ENCODE measurements around the gene PBX1.
"Not testable (repeated sequence)": the region's sequence is repeated elsewhere in the genome, so short reads cannot be mapped to it uniquely, and the experiment has no call there.

Gene PBX1

DNA sequence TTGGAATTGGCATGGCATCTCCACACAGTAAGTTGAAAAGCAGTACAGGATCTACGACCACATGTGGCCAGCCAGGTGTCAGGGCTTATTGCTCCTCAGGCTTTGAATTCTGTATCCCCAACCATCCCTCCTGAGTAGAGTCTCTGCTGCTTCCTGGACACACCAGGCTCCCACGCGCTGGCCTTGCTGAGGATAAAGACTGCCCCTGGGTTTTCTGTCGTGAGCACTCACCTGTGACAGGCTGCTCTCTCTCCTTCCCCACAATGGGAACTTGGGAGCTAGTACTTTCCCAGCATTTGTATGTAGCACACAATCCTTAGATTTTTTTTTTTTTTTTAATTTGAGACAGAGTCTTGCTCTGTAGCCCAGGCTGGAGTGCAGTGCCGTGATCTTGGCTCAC is 33.6 kb downstream of the PBX1 start:
- no peak for DNase-seq

DNA sequence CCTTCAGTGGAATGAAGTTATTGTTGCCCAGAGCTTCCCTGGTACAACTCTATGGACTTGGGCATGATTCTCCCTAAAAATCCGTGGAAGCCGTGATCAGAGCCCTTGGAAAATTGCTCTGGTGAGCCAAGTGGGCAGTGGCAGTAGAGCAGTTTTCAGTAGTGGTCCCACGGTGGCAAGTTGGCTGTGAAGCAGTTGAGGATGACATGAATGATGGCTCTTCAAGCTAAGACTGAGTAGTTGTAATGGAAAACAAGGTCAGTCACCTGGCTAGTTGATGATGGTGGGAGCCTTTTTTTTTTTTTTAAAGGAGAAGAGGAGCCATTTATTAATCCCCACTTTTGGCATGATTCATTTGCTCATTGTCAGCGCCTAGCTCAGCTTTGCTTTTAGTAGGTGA is 36.2 kb downstream of the PBX1 start:
- DNase-seq, result no peak

DNA sequence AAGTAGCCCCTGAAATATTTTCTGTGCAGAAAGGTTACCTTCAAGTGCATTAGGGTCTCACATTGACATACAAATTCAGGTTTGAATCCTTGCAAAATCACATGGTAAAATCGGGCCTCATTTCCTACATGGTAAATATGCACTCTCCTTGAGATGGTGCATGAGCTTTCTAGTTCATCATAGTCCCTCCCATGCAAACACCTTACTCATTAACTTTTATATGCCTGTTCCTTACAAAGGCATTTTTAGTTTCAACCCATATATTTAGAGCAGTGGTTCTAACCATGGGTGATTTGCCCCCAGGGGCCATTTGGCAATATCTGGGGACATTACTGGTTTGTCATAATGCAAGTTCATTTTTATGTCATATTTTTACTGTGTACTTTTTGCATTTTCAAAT is 37.2 kb downstream of the PBX1 start:
- no peak for DNase-seq

DNA sequence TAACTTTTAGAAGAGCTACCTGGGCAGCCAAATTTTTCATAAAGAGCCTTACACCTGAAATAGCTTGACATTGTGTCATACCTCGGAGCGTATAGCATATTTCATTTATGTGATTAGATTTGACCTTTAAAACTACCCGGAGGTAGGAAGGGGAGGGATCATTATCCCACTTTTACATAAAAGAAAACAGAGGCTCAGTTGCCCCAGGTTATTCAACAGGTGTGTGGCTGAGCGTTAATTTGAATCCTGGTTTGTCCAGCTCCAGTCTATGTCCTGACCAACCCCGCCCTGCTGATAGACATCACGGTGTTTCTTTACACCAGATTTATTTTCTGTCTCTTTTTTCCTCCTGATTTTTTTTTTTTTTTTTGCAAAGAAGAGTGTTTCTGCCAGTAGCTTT is 39.7 kb downstream of the PBX1 start:
- no peak for DNase-seq

DNA sequence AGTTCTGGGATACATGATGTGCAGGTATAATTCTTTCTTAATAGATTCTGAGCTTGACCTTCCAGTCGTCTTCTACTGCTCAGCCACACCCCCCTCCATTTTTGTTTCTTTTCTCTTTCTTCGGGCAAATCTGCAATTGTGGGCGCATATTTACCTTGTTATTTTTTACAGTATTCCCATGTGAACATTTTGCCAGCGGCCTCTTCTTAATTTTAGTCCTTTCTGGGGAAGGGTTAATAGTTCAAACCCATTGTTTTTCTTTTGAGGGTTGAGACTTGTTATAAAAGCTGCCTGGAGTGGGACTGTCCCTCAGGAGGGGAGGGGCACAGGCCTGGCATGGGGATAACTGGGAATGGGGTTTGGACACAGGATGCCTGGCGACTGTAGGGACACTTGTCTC is 40.3 kb downstream of the PBX1 start:
- no peak for DNase-seq

DNA sequence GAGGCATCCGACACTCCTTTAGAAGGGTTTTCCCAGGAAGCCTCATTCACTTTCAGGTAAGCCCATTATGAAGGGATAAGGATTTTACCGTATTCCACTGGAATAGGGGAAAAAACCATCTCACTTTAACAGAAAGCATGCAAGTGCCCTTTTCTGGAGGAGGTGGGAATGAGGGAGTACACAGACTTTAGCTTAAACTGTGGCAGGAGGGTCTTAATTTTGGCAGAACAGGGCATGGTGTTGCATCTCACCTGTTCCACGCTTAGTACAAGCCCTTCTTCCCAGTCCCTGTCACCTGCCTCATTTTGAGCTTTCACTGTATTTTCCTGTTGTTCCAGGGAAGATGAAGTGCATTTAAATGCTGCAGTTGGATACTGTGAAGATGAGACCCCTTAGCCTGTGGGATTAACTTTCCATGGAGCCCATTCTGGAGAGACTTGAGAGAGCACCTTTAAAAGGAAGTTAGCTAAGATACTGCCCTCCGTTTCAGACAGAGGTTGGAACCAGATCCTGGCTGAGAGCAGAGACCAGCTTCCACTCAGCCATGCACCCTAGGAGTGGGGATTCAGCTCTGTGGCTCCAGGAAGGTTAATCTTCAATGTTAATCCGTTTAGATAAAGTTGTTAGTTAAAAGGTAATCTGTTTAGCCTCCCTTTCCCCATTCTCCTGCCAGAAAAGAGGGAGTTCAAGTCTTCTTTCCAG is 42.6 kb downstream of the PBX1 start:
- DNase-seq, result no peak

DNA sequence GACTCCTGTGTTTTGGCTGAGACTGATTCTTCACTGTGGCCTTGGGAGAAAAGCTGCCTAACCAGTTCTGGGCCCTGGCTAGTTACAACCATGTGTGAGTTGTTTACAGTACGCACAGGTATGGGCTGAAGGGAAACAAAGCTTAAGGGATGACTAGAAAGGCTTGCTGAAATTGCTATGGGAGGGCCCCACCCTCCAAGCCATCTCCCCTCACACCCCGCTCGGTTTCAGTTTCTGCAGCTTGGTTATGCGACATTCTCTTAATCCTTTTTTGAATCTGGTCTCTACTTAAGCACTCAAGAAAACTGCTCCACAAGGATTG is 43.1 kb downstream of the PBX1 start:
- DNase-seq, result no peak

DNA sequence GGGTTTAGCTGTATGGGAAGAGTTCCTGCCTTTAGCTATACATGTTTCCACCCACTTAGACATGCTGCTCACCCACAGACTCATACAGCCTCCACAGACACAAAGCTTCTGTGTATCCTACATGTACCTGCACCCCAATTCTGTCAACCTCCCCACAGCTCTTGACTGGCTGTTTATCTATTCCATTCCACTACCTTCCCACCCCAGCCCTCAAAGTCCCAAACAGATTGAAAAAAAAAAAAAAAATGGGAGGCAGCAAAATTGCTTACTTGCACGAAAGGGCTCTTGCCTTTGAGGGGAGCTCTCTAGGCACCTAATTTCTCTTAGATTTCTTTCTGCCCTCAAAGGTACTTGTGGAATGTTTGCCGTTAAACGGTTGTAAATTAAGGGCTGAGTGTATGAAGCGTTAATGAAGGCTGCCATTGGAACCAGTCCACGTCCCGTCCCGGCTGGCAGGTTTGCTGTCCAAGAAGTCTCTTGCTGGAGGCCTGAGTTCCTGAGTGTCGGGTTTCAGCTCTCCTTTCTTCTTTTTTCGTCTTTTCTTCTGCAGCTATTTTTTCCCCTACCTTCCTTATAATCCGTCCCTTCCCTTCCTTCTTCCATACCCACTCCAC is 43.6 kb downstream of the PBX1 start:
- DNase-seq, result no peak

DNA sequence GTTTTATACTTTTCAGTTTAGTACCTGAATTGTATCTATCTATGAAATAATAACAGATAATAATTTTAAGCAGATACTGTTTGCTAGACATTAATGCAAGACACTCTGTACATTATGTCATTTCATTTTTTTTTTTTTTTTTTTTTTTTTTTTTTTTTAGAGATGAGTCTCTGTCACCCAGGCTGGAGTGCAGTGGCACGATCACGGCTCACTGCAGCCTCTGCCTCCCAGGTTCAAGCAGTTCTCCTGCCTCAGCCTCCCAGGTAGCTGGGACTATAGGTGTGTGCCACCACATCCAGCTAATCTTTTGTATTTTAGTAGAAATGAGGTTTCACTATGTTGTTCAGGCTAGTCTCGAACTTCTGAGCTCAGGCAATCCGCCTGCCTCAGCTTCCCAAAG is 44.8 kb downstream of the PBX1 start:
- DNase-seq, result not testable (repeated sequence)

DNA sequence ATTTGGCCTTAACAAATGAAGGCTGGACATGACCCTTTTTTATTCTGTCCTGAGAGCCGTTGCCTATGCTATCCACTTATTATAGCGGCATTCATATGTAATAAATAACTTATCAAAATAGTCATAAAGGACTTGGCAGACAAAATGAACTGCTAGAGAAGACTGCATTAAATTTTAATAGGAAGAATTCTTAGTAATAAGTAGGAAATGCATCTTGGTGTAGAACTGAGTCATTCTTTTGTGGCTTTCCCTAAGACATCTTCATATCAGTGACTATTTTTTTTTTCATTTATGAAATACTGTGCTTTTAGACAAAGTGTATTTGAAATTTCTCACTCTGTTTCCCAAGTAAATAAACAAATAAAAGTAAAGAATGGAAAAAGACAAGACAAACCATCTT is 45.6 kb downstream of the PBX1 start:
- no peak for DNase-seq

DNA sequence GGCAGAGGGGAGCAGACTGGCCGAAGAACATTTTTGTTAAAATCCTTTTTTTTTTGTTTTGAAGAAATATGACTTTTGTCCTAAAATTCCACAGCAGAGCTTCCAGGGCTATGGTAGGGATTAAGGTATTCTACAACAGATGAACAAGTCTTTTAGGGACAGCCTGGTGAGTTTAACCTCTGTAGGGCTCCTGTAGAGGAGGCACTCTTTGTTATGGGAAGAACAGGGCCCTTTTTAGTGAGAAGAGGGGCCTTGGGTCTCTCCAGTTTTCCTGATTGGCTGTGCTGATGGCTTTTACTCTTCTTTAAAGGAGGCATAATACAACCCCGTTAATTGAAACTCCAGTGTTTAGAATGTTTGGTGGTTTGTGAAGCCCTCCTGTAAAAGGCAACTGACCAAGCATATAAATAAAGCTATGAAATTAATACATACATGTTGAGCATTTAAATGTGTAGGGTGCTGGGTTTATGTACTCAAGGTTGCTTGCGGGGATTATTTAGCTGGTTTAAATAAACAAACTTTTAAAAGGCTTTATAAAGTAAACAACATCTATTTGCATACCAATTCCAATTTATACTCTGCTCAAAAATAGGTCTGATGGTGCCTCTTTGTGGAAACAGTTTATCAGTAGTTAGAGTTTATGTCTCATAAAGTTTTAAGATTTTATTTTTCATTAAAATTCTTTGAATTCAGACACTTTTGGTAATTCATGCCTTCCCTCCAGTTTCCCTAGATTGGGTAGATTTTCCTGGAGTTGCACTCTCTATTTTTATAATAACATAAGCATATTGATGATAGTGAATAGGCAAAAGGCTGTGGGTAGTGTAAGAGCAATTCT is 46.5 kb downstream of the PBX1 start:
- DNase-seq, result no peak

DNA sequence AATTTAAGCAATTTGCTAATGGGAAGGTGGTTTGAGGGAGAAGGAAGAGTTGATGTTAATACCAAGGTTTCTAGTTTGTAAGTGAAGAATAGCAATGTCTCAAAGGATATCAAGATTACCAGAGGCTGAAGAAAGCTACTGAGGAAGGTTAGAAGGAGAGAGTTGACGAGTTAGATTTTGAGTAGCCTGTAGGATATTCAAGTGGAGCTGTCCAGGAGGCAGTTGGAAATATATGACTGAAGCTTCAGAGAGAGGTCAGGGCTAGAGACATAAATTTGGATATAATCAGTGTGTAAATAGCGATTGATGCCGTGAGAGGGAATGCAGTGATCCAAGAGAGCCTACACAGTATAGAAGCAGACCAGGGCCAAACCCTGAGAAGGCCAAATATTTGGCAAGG is 48.4 kb downstream of the PBX1 start:
- DNase-seq, result no peak

DNA sequence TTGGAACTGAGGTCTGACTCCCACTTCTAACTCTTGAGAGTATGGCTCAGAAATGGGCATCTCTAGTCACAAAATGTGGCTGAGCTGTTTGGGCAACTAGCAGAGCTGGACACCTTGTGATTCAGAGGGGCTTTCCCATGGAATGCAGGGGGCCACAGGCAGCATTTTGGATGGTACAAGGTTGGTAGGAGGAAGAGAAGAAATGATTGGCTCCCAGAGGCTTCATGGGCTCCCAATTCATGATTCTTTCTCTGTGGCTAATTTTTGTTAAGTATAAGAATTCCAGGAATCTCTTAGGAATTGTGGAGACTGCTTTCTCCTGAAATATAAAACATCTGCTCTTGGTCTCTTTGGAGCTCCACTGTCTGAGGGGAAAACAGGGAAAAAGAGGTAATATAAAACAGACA is 49.7 kb downstream of the PBX1 start:
- no peak for DNase-seq

DNA sequence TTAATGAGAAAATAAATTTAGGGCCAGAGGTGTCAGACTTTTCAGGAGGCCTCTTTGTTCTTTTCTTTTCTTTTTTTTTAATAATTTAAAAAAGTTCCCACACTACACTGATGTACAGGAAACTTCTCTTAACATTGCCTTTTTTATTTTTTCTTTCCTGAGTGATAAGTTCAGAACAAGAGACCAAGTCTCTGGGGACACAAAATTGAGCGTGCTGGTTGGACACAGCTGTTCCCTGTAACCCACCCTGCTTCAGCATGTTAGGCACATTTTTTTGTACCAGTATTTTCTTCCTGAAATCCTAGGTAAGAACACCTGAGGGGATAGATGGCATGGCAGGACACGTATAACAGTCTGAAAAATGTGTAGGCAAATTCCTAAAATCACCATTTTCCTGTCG is 50.1 kb downstream of the PBX1 start:
- DNase-seq, result no peak

DNA sequence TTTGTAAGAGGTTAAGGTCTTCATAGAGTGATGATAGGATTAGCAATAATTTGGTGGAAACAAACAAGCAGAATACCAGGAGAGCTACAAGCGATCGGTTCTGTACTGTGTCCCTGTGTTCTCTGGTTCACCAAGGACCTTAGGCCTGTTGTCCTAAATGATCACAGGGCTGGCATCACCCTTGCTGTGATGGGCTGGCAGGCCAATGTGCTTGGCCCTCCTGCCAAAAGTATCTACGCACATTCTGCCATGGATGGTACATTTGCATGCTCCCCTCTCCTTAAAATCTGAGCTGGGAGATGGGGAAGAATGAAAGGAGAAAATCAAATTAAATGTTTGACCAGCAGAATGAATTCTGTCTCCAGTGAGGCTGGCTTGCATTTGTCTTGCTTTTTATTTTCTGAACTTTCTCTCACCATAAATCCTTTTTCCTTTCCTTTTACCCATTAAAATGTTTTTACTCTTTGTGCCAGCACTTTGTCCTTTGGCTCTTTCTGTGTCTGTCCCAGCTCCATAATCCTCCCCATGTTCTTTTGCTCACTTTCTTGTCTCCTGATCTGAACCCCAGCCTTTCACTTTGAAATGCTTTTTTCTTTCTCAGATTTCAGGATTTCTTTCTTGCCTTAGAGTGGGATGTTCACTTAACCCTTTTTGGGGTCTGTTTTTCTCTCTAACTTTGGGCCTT is 51.7 kb downstream of the PBX1 start:
- DNase-seq, result no peak

DNA sequence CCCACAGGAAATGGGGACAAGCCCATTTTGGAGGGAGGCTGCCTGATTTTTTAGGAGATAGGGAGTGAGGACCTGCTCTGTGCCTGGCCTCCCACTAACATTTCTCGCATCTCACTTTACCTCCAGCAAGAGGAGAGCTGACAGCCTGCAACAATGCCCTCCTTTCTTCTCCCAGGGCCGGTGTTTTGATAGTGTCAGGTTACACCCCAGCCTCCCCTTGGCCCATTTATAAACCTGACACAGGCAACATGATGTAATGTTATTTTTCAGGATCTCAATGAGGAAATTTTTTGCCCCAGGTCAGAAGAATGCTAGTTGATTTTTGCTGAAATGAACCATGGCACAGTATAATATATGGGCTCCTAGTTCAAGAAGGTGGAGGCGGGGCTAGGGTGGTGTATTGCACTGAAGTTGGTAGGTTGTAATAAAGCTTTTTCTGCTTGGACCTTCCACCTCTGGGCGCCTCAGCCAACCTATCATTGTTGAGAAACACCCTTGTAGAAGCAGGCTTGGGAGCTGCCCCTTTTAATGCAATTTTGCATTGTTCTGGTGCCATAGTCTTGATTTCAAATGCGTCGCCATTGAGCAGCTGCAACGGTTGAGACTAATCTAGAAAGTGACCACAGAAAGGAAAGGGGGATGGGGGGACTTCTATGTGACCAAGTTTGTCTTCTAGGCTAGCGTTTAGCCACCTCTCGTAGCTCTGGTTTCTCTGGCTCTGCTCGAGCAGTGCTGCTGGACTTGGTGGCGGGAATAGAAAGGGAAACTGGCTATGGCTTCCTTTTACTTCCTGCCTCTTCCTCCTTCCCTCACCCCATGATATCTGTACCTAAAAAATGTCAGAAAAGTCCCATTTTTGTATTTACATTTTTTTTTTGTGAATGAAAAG is 53.0 kb downstream of the PBX1 start:
- no peak for DNase-seq

DNA sequence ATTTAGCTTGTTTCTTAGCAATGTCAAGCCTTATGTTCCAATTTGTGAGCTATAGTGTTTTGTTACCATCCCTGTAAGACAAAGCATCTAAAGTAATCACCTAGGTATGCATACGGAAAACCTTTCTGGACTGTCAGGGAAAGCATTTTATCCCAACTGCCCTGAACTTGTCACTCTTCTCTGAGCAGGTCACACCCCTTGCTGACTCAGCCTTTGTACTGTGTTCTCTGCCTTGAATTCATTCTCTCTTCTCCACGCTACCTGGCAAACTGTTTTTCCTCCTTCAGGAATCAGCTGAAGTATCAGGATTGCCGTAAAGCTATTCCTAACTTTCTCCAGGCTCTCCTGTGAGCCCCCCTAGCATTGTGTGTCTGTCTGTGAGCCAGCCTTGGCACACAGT is 54.2 kb downstream of the PBX1 start:
- DNase-seq, result no peak

DNA sequence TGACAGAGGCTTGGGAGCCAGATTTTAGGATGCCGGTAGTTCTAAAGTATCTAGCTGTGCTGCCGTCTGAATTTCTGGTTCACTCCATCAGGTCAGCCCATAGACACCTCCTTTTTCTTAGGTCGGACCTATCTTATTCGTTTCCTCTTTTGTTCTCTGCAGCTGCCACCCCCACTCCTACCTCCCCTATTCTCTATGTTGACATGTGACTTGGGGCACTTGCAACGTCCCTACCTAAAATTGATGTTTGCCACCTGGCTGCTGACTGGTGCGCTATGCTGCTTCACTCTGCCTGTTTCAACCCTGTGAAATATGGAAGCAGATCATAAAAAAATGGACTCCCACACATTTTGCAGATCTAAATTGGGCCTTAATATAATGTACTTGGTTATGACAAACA is 55.3 kb downstream of the PBX1 start:
- DNase-seq, result no peak

DNA sequence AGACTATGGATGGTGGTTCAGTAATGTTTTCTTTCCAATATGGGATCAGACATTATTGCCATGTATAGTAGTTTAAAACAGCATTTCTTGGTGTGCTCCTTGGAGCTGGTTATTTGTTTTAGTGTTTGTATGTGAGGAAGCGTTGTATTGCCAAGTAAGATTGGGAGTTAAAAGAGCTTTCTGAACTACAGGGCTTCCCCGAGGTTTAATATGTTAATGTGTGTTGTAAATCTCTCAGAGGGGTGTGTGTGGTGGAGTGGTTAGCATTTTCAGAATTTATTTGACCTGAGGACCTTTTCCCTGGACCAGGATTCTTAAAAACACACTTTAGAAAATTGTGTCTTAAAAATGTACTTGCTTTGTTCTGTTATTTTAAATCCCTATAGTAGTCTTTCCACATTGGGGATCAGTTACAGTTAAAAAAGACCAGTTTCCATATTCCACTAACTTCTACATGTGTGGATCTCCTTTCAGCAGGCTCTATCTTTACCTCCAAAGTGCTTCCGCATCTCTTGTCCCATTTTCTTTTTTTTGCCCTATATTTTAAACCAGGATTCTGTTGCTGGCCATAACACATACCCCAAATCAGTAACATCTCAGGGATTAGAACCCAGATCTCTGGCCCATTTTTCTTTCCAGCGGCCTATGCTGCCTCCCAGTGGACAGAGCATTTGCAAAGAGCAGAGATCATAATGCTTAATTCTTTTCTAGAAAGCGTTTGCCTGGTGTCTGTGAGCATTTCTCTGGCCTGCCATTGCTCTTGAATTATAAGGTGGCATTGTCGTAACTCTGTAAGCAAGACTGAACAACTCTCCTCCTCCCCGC is 58.6 kb downstream of the PBX1 start:
- no peak for DNase-seq

DNA sequence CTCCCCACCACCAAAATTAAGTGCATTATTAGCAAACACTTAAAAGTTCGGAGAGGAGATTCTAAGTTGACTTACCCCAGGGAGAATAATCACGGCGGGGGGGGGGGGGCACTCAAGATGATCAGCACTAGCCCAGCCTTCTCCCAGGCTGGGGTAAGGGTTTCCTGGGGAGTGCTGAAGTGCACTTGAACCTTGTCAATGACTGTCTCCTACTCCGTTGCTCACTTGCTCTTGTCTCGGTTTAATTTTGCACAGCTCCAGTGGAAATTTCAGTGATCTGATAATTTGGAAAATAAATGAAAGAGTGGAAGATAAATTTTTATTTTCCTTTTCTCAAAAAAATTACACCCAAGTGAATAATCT is 59.2 kb downstream of the PBX1 start:
- DNase-seq, result no peak

DNA sequence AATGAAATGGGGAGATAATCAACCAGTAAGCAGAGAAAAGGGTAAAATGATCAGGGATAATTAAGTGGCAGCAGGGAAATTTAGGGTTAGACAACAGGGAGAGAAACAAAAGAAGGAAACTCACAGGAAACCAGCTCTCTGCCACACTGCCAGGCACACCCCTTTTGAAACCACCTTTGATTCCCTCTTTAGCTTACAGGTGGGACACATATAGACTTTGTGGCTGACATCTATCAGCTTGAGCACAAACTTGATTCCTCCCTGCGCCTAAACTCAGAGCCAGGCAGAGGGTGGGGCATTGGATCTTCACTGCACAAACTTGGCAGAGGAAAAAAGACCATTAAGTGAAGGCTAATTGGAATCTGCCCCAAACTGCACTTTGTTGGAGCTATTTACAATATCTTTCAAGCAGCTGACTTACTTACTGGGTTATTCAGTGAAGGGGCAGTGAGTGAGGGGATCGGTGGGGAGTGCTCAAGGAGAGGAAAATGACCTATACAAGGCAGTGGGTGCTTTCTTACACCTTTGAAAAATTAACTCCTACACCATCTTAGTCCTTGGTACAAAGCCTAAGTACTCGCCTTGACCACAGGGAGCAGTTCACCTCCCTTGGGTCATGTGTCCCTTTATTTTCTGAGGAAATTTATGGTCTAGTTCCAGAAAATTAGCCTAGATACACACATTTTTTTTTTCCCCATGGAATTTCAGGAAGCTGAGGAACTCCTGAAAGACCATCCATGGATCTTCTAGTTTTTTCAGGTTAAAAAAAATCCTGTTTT is 60.2 kb downstream of the PBX1 start:
- DNase-seq, result no peak

Data from central memory CD4-positive, alpha-beta T cell (primary cell).